ENCODE measurements around the gene SSBP3. TPM values are rescaled to one million over a fixed set of nuclear protein-coding genes. Genes with fewer than 3 reads are reported as not detected.

Gene SSBP3
- total RNA-seq, 3 donors from 2014 or later (not counting 1 experiment from before 2014, with no cell fraction given), result 162 to 224 (median 164) TPM

- DNase-seq (no peak), ATAC-seq (no peak)
- Histone ChIP-seq H3K27ac (ENCODE audit: low read length) (no peak overlapping the region), H3K9me3 (ENCODE audit: control insufficient read depth, insufficient read depth, low read length) (no peaks in the 10 kb centered on the region), H3K4me3 (ENCODE audit: low read length) (no peak overlapping the region), H3K36me3 (ENCODE audit: control insufficient read depth, insufficient read depth, low read length) (no peaks in the 10 kb centered on the region), H3K27me3 (ENCODE audit: control insufficient read depth, insufficient read depth, low read length) (no peaks in the 10 kb centered on the region), H3K4me1 (ENCODE audit: control insufficient read depth, insufficient read depth, low read length) (peaks cover 27% of the 10 kb centered on the region)
- Mint-ChIP-seq H3K9me3 (no peaks in the 10 kb centered on the region), H3K4me3 (no peak overlapping the region), H3K27ac (peak overlapping the region; percentile 60 to 65), H3K36me3 (no peaks in the 10 kb centered on the region), H3K4me1 (peaks cover 90 to 93% of the 10 kb centered on the region in 2 donors), H3K27me3 (ENCODE audit: low read depth in 2 of 2) (no peaks in the 10 kb centered on the region)
- 100% methylated on average over 2 of the region's 2 CpGs for WGBS (ENCODE audit: insufficient coverage)
- TF ChIP-seq, protein P1, sequence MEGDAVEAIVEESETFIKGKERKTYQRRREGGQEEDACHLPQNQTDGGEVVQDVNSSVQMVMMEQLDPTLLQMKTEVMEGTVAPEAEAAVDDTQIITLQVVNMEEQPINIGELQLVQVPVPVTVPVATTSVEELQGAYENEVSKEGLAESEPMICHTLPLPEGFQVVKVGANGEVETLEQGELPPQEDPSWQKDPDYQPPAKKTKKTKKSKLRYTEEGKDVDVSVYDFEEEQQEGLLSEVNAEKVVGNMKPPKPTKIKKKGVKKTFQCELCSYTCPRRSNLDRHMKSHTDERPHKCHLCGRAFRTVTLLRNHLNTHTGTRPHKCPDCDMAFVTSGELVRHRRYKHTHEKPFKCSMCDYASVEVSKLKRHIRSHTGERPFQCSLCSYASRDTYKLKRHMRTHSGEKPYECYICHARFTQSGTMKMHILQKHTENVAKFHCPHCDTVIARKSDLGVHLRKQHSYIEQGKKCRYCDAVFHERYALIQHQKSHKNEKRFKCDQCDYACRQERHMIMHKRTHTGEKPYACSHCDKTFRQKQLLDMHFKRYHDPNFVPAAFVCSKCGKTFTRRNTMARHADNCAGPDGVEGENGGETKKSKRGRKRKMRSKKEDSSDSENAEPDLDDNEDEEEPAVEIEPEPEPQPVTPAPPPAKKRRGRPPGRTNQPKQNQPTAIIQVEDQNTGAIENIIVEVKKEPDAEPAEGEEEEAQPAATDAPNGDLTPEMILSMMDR (IDR thresholded peaks at IDR 0.05), result no peak
- intact Hi-C loops (cut with micrococcal nuclease), result no loop called here
Observed at GRCh38 chr1:54367613-54368012, 38.6 kb downstream of the SSBP3 start.

- intact Hi-C loops (cut with micrococcal nuclease), result no loop called here
- no peak overlapping the region for H3K4me3 Mint-ChIP-seq
- no peaks in the 10 kb centered on the region for H3K36me3 ChIP-seq (ENCODE audit: control insufficient read depth, insufficient read depth, low read length)
- H3K27me3 Mint-ChIP-seq (ENCODE audit: low read depth in 2 of 2), result no peaks in the 10 kb centered on the region
- peak overlapping the region; percentile 57 to 65 for H3K27ac Mint-ChIP-seq
- no peaks in the 10 kb centered on the region for H3K9me3 Mint-ChIP-seq
- TF ChIP-seq, protein P1 (IDR thresholded peaks at IDR 0.05), result no peak
- peaks cover 17% of the 10 kb centered on the region for H3K4me1 ChIP-seq (ENCODE audit: control insufficient read depth, insufficient read depth, low read length)
- no peaks in the 10 kb centered on the region for H3K36me3 Mint-ChIP-seq
- peaks cover 90 to 93% of the 10 kb centered on the region in 2 donors for H3K4me1 Mint-ChIP-seq
- 86% methylated on average over 3 of the region's 3 CpGs for WGBS (ENCODE audit: insufficient coverage)
- no peaks in the 10 kb centered on the region for H3K27me3 ChIP-seq (ENCODE audit: control insufficient read depth, insufficient read depth, low read length)
- no peaks in the 10 kb centered on the region for H3K9me3 ChIP-seq (ENCODE audit: control insufficient read depth, insufficient read depth, low read length)
- no peak overlapping the region for H3K27ac ChIP-seq (ENCODE audit: low read length)
- H3K4me3 ChIP-seq (ENCODE audit: low read length), result no peak overlapping the region
- no peak for DNase-seq
- no peak for ATAC-seq
Observed at GRCh38 chr1:54365847-54366246, 40.3 kb downstream of the SSBP3 start.

DNA sequence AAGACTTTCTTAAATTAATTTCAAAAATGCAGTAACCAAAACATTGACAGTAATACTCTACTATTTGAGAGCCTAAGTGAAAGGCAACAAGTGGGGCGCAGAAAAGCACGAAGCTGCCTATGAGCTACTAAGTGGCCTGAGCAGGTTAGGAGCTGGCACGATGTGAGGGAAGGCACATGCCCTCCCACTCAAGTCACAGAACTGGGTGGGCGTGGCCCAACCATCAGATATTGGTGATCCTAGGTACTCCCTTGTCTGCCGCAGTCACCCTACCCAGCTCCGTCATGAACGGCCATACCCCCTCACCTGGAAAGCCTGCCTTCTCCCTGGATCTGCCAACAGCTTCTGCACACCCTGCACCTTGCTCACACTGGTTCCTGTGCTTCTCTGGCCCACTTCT, 40.8 kb downstream of the SSBP3 start:
- no peak for ATAC-seq
- Mint-ChIP-seq H3K36me3 (no peaks in the 10 kb centered on the region), H3K27me3 (ENCODE audit: low read depth in 2 of 2) (no peaks in the 10 kb centered on the region), H3K9me3 (no peaks in the 10 kb centered on the region), H3K27ac (peak overlapping the region; percentile 57 to 65), H3K4me1 (peaks cover 90 to 93% of the 10 kb centered on the region in 2 donors), H3K4me3 (no peak overlapping the region)
- TF ChIP-seq, protein P1 (IDR thresholded peaks at IDR 0.05), result no peak
- 95% methylated on average over 7 of the region's 7 CpGs for WGBS (ENCODE audit: insufficient coverage)
- Histone ChIP-seq H3K27me3 (ENCODE audit: control insufficient read depth, insufficient read depth, low read length) (no peaks in the 10 kb centered on the region), H3K4me3 (ENCODE audit: low read length) (no peak overlapping the region), H3K27ac (ENCODE audit: low read length) (no peak overlapping the region), H3K4me1 (ENCODE audit: control insufficient read depth, insufficient read depth, low read length) (peaks cover 17% of the 10 kb centered on the region), H3K9me3 (ENCODE audit: control insufficient read depth, insufficient read depth, low read length) (no peaks in the 10 kb centered on the region), H3K36me3 (ENCODE audit: control insufficient read depth, insufficient read depth, low read length) (no peaks in the 10 kb centered on the region)
- intact Hi-C loops (cut with micrococcal nuclease), result no loop called here
- DNase-seq, result no peak

GRCh38 chr1:54364995-54365394, 41.2 kb downstream of the SSBP3 start:
- WGBS (ENCODE audit: insufficient coverage), result 97% methylated on average over 10 of the region's 10 CpGs
- H3K36me3 ChIP-seq (ENCODE audit: control insufficient read depth, insufficient read depth, low read length), result no peaks in the 10 kb centered on the region
- no peaks in the 10 kb centered on the region for H3K36me3 Mint-ChIP-seq
- no peak overlapping the region for H3K4me3 Mint-ChIP-seq
- intact Hi-C loops (cut with micrococcal nuclease), result no loop called here
- no peaks in the 10 kb centered on the region for H3K9me3 Mint-ChIP-seq
- H3K4me3 ChIP-seq (ENCODE audit: low read length), result no peak overlapping the region
- no peaks in the 10 kb centered on the region for H3K27me3 ChIP-seq (ENCODE audit: control insufficient read depth, insufficient read depth, low read length)
- H3K4me1 Mint-ChIP-seq, result peaks cover 90 to 93% of the 10 kb centered on the region in 2 donors
- no peak overlapping the region for H3K27ac ChIP-seq (ENCODE audit: low read length)
- no peak for ATAC-seq
- no peaks in the 10 kb centered on the region for H3K27me3 Mint-ChIP-seq (ENCODE audit: low read depth in 2 of 2)
- no peaks in the 10 kb centered on the region for H3K9me3 ChIP-seq (ENCODE audit: control insufficient read depth, insufficient read depth, low read length)
- no peak for DNase-seq
- peak overlapping the region; percentile 66 to 71 for H3K27ac Mint-ChIP-seq
- TF ChIP-seq, protein P1 (IDR thresholded peaks at IDR 0.05), result no peak
- H3K4me1 ChIP-seq (ENCODE audit: control insufficient read depth, insufficient read depth, low read length), result peaks cover 19% of the 10 kb centered on the region

All from natural killer cell (primary cell).